Osteoblast (primary cell): Measurements from ENCODE around the gene SLC9A3. TPM values are rescaled to one million over a fixed set of nuclear protein-coding genes. Genes with fewer than 3 reads are reported as not detected.

ENCODE experiments used
- DNase-seq: peaks from one replicate; pipeline ENCODE4 v3.0.0; 2011; ENCODE audit warnings: low spot score, mixed read lengths; ENCODE audit not compliant: insufficient read length; ENCODE audit errors: missing footprints
- H2AFZ ChIP-seq: 2 replicates; pipeline ENCODE4 v1.6.0; 2011; ENCODE audit warnings: mild to moderate bottlenecking, low read length
- H3K27ac ChIP-seq: 2 replicates; pipeline ENCODE4 v1.5.1; 2011; ENCODE audit warnings: mild to moderate bottlenecking, low read depth, low read length, moderate library complexity
- H3K27me3 ChIP-seq: 2 replicates; pipeline ENCODE4 v1.6.0; 2012; ENCODE audit warnings: mild to moderate bottlenecking, control low read depth, inconsistent platforms, low read length, moderate library complexity; ENCODE audit not compliant: insufficient read depth
- H3K36me3 ChIP-seq: 2 replicates; pipeline ENCODE4 v1.5.1; 2011; ENCODE audit warnings: mild to moderate bottlenecking, low read length, control low read depth, moderate library complexity; ENCODE audit not compliant: insufficient read depth
- H3K4me1 ChIP-seq: 2 replicates; pipeline ENCODE4 v1.5.1; 2011; ENCODE audit warnings: mild to moderate bottlenecking, low read length, control low read depth, moderate library complexity; ENCODE audit not compliant: insufficient read depth
- H3K4me2 ChIP-seq: 2 replicates; pipeline ENCODE4 v1.6.0; 2011; ENCODE audit warnings: mild to moderate bottlenecking, low read length; ENCODE audit not compliant: insufficient read depth
- H3K4me3 ChIP-seq: fragments of 200-600 bp; sonication (generic); 3 replicates; pipeline ENCODE4 v1.5.1; 2012; ENCODE audit warnings: mild to moderate bottlenecking, low read length, inconsistent platforms; ENCODE audit not compliant: insufficient read depth
- H3K79me2 ChIP-seq: 2 replicates; pipeline ENCODE4 v1.6.0; 2012; ENCODE audit warnings: mild to moderate bottlenecking, low read length, control low read depth, inconsistent platforms; ENCODE audit not compliant: insufficient read depth
- H3K9me3 ChIP-seq: 2 replicates; pipeline ENCODE4 v1.5.1; 2011; ENCODE audit warnings: low read depth, low read length, control low read depth
- H4K20me1 ChIP-seq: 2 replicates; pipeline ENCODE4 v1.6.0; 2012; ENCODE audit warnings: mild to moderate bottlenecking, low read length, control low read depth; ENCODE audit not compliant: insufficient read depth
- total RNA-seq: library from RNA; depleted of rRNA; stranded (reverse); fragments of >200 nt; gene quantifications from 2 replicates; pipeline ENCODE4 v1.2.3, GENCODE V29; 2012
- TF ChIP-seq, protein P1 (sequence below): IDR thresholded peaks from 2 replicates; pipeline ENCODE4 v1.5.1; 2011; ENCODE audit warnings: mild to moderate bottlenecking, low read depth, low read length, moderate library complexity; ENCODE audit errors: extremely low read depth

The SLC9A3 gene
- total RNA-seq, 1 donor = 1.4 TPM

DNA sequence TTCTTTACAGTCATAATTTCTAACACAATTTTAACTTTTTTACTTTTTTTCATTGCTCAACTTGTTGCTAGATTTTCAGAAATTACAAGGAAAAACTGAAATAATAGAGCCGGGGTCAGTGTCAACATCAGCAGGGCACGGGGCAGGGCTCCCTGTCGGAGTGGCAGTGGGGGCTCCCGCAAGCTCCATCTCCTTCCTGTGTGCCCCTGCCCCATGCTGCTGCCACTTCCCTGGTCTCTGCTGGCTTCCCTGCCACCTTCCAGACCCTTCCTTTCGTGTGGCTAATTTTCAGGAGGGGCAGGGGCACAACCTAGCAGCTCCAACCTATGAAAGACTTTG is 82.3 kb downstream of the SLC9A3 start:
- Histone ChIP-seq H3K9me3 (no peaks in the 10 kb centered on the region), H3K27me3 (no peaks in the 10 kb centered on the region), H3K4me1 (peaks cover 17% of the 10 kb centered on the region), H4K20me1 (peaks cover 20% of the 10 kb centered on the region), H3K36me3 (peaks cover 7% of the 10 kb centered on the region), H3K27ac (peak overlapping the region; percentile 86), H3K79me2 (peaks cover 32% of the 10 kb centered on the region), H3K4me3 (peak overlapping the region; percentile 96), H2AFZ (peak overlapping the region; percentile 85), H3K4me2 (peak overlapping the region; percentile 93)
- DNase-seq = no peak
- TF ChIP-seq, protein P1, sequence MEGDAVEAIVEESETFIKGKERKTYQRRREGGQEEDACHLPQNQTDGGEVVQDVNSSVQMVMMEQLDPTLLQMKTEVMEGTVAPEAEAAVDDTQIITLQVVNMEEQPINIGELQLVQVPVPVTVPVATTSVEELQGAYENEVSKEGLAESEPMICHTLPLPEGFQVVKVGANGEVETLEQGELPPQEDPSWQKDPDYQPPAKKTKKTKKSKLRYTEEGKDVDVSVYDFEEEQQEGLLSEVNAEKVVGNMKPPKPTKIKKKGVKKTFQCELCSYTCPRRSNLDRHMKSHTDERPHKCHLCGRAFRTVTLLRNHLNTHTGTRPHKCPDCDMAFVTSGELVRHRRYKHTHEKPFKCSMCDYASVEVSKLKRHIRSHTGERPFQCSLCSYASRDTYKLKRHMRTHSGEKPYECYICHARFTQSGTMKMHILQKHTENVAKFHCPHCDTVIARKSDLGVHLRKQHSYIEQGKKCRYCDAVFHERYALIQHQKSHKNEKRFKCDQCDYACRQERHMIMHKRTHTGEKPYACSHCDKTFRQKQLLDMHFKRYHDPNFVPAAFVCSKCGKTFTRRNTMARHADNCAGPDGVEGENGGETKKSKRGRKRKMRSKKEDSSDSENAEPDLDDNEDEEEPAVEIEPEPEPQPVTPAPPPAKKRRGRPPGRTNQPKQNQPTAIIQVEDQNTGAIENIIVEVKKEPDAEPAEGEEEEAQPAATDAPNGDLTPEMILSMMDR = no peak

DNA sequence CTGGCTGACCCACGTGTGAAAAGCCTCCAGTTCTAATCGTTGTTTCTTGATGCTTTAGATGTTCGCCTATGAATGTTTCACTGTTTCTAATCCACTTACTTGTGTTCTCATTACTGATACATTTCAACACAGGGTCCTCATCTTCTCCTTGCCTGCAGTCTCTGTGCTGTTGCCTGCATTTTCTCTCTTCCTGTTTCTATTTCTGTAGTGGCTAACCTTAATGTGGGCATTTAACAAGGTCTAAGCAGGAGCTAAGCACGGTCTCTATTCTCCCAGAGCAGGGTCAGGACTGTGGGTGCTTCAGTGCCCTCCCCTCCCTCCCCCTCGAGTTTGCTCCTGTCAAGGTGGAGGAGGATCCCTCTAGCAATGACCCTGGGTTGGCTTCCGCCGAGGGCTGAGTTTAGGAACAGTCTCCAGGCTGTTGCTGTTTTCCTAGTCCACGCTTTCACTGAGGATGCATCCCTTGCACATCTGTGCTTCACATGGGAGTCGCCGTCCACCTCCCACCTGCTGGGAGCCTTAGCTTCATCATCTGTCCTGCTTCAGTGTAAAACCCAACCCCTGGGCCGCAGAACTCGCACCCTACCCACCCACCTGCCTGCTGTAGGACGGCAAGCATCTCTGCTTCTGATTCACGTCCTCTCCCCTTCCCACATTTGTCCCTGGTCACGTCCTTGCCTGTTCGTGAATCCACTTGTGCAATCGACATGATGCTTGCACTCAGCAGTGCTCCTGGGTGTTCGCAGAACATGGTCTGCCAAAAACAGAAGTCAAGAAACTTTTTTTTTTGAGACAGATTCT is 83.6 kb downstream of the SLC9A3 start:
- Histone ChIP-seq H2AFZ (peak overlapping the region; percentile 29), H3K79me2 (peaks cover 32% of the 10 kb centered on the region), H3K4me1 (peaks cover 17% of the 10 kb centered on the region), H3K4me2 (no peak overlapping the region), H3K27me3 (no peaks in the 10 kb centered on the region), H3K27ac (no peak overlapping the region), H3K4me3 (no peak overlapping the region), H3K36me3 (peaks cover 5% of the 10 kb centered on the region), H3K9me3 (no peaks in the 10 kb centered on the region), H4K20me1 (peaks cover 12% of the 10 kb centered on the region)
- DNase-seq = peak; percentile 81
- TF ChIP-seq, protein P1 = no peak

DNA sequence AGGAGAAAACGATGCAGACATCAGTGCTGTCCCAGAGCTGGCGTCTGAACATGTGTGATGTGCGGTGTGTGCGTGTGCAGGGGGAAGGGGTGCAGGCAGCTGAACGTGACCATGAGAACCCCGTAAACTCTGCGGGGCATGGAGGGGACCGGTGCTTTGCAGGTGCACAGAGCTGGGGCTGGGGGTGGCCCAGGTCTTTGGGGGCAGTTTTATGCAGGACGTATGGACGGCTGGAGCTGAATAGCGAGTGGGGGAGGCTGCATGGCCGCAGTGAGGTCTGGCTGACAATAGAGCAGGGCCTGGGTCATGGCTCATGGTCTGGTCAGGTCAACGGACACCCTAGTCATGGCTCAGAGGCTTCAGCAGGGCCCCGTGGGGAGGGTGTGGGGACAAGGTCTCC is 84.6 kb downstream of the SLC9A3 start:
- Histone ChIP-seq H3K79me2 (peaks cover 27% of the 10 kb centered on the region), H3K4me3 (no peak overlapping the region), H4K20me1 (peaks cover 8% of the 10 kb centered on the region), H3K4me2 (no peak overlapping the region), H3K36me3 (peaks cover 14% of the 10 kb centered on the region), H2AFZ (no peak overlapping the region), H3K27me3 (no peaks in the 10 kb centered on the region), H3K9me3 (no peaks in the 10 kb centered on the region), H3K27ac (no peak overlapping the region), H3K4me1 (peaks cover 17% of the 10 kb centered on the region)
- peak; percentile 66 for DNase-seq
- TF ChIP-seq, protein P1 = no peak

DNA sequence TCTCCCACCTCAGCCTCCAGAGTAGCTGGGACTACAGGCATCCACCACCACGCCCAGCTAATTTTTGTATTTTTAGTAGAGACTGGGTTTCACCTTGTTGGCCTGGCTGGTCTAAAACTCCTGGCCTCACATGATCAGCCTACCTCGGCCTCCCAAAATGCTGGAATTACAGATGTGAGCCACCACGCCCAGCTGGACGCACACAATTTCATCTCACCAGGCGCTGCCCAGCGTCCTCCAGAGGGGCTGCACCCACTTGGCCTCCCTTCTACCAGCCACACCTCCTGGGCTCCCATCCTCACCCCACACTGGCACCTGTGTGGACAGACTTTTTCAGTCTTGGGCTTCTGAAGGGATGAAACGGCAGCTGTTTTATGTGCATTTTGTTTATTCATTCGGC is 85.1 kb downstream of the SLC9A3 start:
- Histone ChIP-seq H3K27ac (no peak overlapping the region), H3K4me2 (no peak overlapping the region), H3K9me3 (no peaks in the 10 kb centered on the region), H3K27me3 (no peaks in the 10 kb centered on the region), H3K4me1 (peaks cover 17% of the 10 kb centered on the region), H2AFZ (no peak overlapping the region), H3K36me3 (peaks cover 18% of the 10 kb centered on the region), H3K79me2 (peaks cover 23% of the 10 kb centered on the region), H4K20me1 (peaks cover 8% of the 10 kb centered on the region), H3K4me3 (no peak overlapping the region)
- TF ChIP-seq, protein P1 = no peak
- peak; percentile 43 for DNase-seq
